OCI-LY3 (cell line): ENCODE measurements around the gene STIM2.

Experiments used
- EZH2phosphoT487 ChIP-seq: fragments of 200-600 bp; shearing (Covaris generic); IDR thresholded peaks from 2 replicates; pipeline ENCODE4 v1.6.1; 2018; ENCODE audit warnings: antibody characterized with exemption, mixed run types, low read depth
- TF ChIP-seq, protein P1 (sequence below): fragments of 200-600, 300-600 bp; sonication (generic); IDR thresholded peaks from 2 replicates; pipeline ENCODE4 v1.5.1; 2014; ENCODE audit warnings: antibody characterized with exemption, low read length, low read depth

GRCh38 chr4:26891054-26891453, 30.4 kb downstream of the STIM2 start:
- TF ChIP-seq, protein P1, sequence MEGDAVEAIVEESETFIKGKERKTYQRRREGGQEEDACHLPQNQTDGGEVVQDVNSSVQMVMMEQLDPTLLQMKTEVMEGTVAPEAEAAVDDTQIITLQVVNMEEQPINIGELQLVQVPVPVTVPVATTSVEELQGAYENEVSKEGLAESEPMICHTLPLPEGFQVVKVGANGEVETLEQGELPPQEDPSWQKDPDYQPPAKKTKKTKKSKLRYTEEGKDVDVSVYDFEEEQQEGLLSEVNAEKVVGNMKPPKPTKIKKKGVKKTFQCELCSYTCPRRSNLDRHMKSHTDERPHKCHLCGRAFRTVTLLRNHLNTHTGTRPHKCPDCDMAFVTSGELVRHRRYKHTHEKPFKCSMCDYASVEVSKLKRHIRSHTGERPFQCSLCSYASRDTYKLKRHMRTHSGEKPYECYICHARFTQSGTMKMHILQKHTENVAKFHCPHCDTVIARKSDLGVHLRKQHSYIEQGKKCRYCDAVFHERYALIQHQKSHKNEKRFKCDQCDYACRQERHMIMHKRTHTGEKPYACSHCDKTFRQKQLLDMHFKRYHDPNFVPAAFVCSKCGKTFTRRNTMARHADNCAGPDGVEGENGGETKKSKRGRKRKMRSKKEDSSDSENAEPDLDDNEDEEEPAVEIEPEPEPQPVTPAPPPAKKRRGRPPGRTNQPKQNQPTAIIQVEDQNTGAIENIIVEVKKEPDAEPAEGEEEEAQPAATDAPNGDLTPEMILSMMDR: no peak
- TF ChIP-seq EZH2phosphoT487: no peak
